RCC 7860 (cell line): ENCODE measurements around the gene HARBI1.

Source experiments
- DNase-seq: peaks from one replicate; pipeline ENCODE4 v3.0.0-alpha.2; 2015; ENCODE audit warnings: low spot score
- FAIRE-seq: peaks from 2 replicates; lab custom pipeline; 2012; peaks lifted over from hg19 to GRCh38; lab: Jason Lieb, UNC

Gene HARBI1

DNA sequence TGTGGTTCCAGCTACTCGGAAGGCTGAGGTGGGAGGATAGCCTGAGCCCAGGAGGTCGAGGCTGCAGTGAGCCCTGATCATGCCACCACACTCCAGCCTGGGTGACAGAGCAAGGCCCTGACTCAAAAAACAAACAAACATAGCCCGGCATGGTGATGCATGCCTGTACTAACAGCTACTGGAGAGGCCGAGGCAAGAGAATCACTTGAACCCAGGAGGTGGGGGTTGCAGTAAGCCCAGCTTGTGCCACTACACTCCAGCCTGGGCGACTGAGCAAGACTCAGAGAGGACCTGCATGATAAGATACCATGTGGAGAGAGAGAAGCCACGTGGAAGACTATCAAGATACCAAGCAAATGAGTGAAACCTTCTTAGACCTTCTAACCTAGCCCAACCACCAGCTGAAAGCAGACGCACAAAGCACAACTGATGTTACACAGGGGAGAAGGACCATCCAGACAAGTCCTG lies 59.3 kb downstream of the HARBI1 start:
- FAIRE-seq (no peak), DNase-seq (peak; percentile 73)

DNA sequence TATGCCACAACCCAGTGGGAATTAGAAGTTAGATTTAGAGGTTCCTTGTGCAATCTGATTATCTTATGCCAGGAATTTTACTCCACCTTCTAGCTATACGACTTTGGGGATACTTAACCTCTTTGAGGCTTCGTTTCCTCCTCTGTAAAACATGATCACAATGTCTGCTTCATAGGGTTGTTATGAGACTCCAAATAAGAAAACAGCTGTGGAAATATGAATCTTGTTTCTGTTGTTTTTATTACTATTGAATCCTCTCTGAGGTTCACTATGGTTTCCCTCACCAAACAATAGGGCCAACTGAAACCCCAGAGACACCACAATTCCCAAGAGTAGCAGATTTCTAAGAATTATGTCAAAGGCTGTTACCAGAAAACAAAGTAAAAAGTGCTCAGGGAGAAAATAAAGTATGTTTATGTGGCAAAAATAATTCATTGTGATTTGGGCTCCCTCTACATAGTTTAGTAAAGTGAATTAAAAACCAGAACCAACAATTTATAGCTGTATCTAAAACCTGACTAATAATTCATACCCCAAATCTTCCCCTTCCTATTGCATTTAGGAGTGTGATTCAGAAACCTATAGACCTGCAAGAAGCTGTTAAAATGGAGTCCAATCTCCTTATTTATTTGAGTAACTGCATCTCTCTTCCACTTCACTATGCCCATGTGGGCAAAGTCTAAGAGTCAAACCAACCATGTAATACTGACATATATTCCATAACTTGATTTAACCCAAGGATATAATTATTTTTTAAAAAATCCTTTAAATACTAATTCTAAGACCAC lies 61.6 kb downstream of the HARBI1 start:
- no peak for FAIRE-seq
- no peak for DNase-seq

DNA sequence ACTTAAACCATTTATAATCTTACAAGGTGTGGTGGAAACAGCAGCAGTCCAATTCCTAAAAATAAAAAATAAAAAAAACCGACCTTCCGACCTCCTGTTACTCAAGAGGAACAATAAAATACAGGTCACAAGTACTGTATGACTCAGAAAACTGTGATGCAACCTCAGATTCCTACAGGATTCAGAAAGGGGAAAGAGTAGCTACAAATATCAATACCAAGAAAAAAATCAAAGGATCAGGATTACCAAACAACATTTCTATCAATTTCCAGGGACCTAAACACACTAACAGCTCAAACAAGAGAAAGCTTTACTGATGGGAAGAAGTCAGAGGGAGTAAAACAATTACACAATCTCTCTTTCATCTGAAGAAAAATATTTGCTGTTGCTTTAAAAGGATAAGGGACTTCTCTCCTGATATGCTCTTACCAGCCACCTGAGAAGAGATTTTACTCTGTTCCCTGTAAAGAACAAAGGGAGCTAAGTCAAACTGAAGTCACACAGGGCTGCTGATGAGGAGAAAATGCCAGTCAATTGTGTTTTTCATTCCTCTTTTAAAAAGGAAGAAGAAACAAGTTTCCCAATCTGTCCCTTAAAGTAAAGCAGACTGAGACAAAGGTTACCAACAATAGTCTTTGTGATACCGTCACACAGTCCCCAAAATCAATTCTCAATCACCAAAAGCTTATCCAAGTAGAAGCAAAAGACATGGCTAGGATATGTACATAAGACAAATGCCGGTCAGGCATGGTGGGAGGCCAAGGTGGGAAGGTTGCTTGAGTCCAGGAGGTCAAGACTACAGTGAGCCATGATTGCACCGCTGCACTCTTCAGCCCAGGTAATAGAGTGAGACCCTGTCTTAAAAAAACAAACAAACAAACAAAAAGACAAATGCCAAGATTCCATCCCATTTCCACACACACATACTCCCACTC lies 62.5 kb downstream of the HARBI1 start:
- peak; percentile 55 for DNase-seq
- peak; percentile 75 for FAIRE-seq

DNA sequence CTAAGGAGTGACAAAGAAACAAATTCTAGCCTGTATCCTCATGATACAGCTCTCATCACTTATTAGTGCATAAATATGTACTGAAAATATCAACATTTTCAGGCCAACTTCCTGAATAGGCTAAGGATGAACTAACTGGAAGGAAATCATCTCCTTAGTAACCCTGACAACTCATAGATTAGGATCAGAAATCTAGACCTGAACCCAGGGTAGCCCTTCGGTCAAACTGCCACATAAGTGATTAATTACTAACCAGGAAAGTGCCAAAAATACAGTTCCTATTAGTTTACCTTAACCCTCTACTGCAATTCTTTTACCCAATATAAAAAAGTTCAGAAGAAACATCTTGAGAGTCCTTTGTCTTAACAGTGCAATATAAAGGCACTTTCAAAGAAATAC lies 63.2 kb downstream of the HARBI1 start:
- peak; percentile 54 for DNase-seq

More for the DNA sequence above, 63.2 kb downstream of the HARBI1 start:
- no peak for FAIRE-seq
